ENCODE data around the gene EIF4E3. TPM values are rescaled to one million over a fixed set of nuclear protein-coding genes. Genes with fewer than 3 reads are reported as not detected.

EIF4E3 gene
- total RNA-seq, 1 donor from 2014 or later = 3.5 TPM

- peaks cover 61% of the 10 kb centered on the region for H3K27me3 Mint-ChIP-seq (ENCODE audit: low read depth, unreplicated experiment)
- H3K27me3 ChIP-seq (ENCODE audit: insufficient read depth, low read length) = peaks cover 54% of the 10 kb centered on the region
- FAIRE-seq = no peak
These were observed 32.9 kb upstream of the EIF4E3 start for GRCh38 chr3:71758091-71758490.

DNA sequence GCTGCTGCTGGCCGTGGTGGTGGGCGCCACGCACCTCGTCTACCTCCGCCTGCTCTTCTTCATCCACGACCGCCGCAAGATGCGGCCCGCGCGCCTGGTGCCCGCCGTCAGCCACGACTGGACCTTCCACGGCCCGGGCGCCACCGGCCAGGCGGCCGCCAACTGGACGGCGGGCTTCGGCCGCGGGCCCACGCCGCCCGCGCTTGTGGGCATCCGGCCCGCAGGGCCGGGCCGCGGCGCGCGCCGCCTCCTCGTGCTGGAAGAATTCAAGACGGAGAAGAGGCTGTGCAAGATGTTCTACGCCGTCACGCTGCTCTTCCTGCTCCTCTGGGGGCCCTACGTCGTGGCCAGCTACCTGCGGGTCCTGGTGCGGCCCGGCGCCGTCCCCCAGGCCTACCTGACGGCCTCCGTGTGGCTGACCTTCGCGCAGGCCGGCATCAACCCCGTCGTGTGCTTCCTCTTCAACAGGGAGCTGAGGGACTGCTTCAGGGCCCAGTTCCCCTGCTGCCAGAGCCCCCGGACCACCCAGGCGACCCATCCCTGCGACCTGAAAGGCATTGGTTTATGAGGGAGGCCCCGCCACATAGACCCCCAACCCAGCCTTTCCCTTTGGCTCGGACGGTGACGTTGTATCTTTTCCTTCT lies 29.5 kb upstream of the EIF4E3 start:
- FAIRE-seq (no peak), DNase-seq (ENCODE audit: low read depth) (no peak)
- Mint-ChIP-seq H3K36me3 (ENCODE audit: low read depth, unreplicated experiment) (no peaks in the 10 kb centered on the region), H3K27ac (ENCODE audit: unreplicated experiment) (no peak overlapping the region), H3K27me3 (ENCODE audit: low read depth, unreplicated experiment) (peaks cover 70% of the 10 kb centered on the region), H3K4me1 (ENCODE audit: low read depth, unreplicated experiment) (no peaks in the 10 kb centered on the region), H3K4me3 (ENCODE audit: unreplicated experiment) (peak overlapping the region; percentile 71), H3K9me3 (ENCODE audit: unreplicated experiment) (peaks cover 5% of the 10 kb centered on the region)
- Histone ChIP-seq H3K27ac (ENCODE audit: low read depth, low read length) (no peak overlapping the region), H3K4me2 (ENCODE audit: low read length) (peak overlapping the region; percentile 82), H2AFZ (ENCODE audit: low read depth, low read length) (peak overlapping the region; percentile 26), H3K36me3 (ENCODE audit: insufficient read depth, low read length) (no peaks in the 10 kb centered on the region), H3K9ac (ENCODE audit: low read length) (no peak overlapping the region), H3K4me3 (ENCODE audit: insufficient read depth, low read depth, low read length) (peak overlapping the region; percentile 33), H3K9me3 (ENCODE audit: insufficient read depth, low read depth, low read length) (no peaks in the 10 kb centered on the region), H4K20me1 (ENCODE audit: insufficient read depth, low read length) (no peaks in the 10 kb centered on the region), H3K79me2 (ENCODE audit: insufficient read depth, low read length) (no peaks in the 10 kb centered on the region), H3K27me3 (ENCODE audit: insufficient read depth, low read length) (peaks cover 65% of the 10 kb centered on the region), H3K4me1 (ENCODE audit: insufficient read depth, low read length) (peaks cover 3% of the 10 kb centered on the region)
- peak; percentile 59 for TF ChIP-seq EZH2 (IDR thresholded peaks at IDR 0.05; ENCODE audit: insufficient read depth, low read length)
- TF ChIP-seq, protein P1, sequence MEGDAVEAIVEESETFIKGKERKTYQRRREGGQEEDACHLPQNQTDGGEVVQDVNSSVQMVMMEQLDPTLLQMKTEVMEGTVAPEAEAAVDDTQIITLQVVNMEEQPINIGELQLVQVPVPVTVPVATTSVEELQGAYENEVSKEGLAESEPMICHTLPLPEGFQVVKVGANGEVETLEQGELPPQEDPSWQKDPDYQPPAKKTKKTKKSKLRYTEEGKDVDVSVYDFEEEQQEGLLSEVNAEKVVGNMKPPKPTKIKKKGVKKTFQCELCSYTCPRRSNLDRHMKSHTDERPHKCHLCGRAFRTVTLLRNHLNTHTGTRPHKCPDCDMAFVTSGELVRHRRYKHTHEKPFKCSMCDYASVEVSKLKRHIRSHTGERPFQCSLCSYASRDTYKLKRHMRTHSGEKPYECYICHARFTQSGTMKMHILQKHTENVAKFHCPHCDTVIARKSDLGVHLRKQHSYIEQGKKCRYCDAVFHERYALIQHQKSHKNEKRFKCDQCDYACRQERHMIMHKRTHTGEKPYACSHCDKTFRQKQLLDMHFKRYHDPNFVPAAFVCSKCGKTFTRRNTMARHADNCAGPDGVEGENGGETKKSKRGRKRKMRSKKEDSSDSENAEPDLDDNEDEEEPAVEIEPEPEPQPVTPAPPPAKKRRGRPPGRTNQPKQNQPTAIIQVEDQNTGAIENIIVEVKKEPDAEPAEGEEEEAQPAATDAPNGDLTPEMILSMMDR (IDR thresholded peaks at IDR 0.05; ENCODE audit: insufficient read depth, low read depth, low read length) = no peak

More at GRCh38 chr3:71758091-71758490, 32.9 kb upstream of the EIF4E3 start:
- no peak overlapping the region for H3K4me3 ChIP-seq (ENCODE audit: insufficient read depth, low read depth, low read length)
- Mint-ChIP-seq H3K9me3 (ENCODE audit: unreplicated experiment) (peaks cover 3% of the 10 kb centered on the region), H3K4me3 (ENCODE audit: unreplicated experiment) (no peak overlapping the region), H3K27ac (ENCODE audit: unreplicated experiment) (no peak overlapping the region), H3K36me3 (ENCODE audit: low read depth, unreplicated experiment) (no peaks in the 10 kb centered on the region), H3K4me1 (ENCODE audit: low read depth, unreplicated experiment) (no peaks in the 10 kb centered on the region)
- H3K36me3 ChIP-seq (ENCODE audit: insufficient read depth, low read length) = no peaks in the 10 kb centered on the region
- no peak overlapping the region for H3K27ac ChIP-seq (ENCODE audit: low read depth, low read length)
- no peak overlapping the region for H3K4me2 ChIP-seq (ENCODE audit: low read length)
- H3K4me1 ChIP-seq (ENCODE audit: insufficient read depth, low read length) = peaks cover 2% of the 10 kb centered on the region
- H2AFZ ChIP-seq (ENCODE audit: low read depth, low read length) = no peak overlapping the region
- no peaks in the 10 kb centered on the region for H3K9me3 ChIP-seq (ENCODE audit: insufficient read depth, low read depth, low read length)
- no peak for DNase-seq (ENCODE audit: low read depth)
- no peak for TF ChIP-seq EZH2 (IDR thresholded peaks at IDR 0.05; ENCODE audit: insufficient read depth, low read length)
- TF ChIP-seq, protein P1 (IDR thresholded peaks at IDR 0.05; ENCODE audit: insufficient read depth, low read depth, low read length) = no peak
- no peak overlapping the region for H3K9ac ChIP-seq (ENCODE audit: low read length)
- no peaks in the 10 kb centered on the region for H4K20me1 ChIP-seq (ENCODE audit: insufficient read depth, low read length)
- H3K79me2 ChIP-seq (ENCODE audit: insufficient read depth, low read length) = no peaks in the 10 kb centered on the region

All from astrocyte (in vitro differentiated cells and primary cell).